Bronchial epithelial cell (primary cell): ENCODE measurements around the gene OR1I1. TPM values are rescaled to one million over a fixed set of nuclear protein-coding genes. Genes with fewer than 3 reads are reported as not detected.

Source experiments
- DNase-seq: peaks from one replicate; pipeline ENCODE4 v3.0.0-alpha.2; 2010; ENCODE audit warnings: low read depth
- FAIRE-seq: peaks from 2 replicates; lab custom pipeline; 2011; peaks lifted over from hg19 to GRCh38; lab: Jason Lieb, UNC
- H3K27me3 ChIP-seq: 2 replicates; pipeline ENCODE4 v1.5.1; 2011; ENCODE audit warnings: low read length; ENCODE audit not compliant: control insufficient read depth, insufficient read depth
- H3K36me3 ChIP-seq: 2 replicates; pipeline ENCODE4 v1.5.1; 2011; ENCODE audit warnings: low read length; ENCODE audit not compliant: control insufficient read depth, insufficient read depth
- H3K4me3 ChIP-seq: 2 replicates; pipeline ENCODE4 v1.5.1; 2011; ENCODE audit warnings: mild to moderate bottlenecking, low read depth, low read length, control low read depth
- CTCF ChIP-seq: IDR thresholded peaks from 2 replicates; pipeline ENCODE4 v1.5.1; 2011; ENCODE audit warnings: mild to moderate bottlenecking, moderate library complexity, low read length, control low read depth, inconsistent platforms; ENCODE audit not compliant: insufficient read depth, severe bottlenecking
- total RNA-seq: library from RNA; depleted of rRNA; stranded (reverse); fragments of >200 nt; gene quantifications from 2 replicates; pipeline ENCODE4 v1.2.1, GENCODE V29; 2014

The OR1I1 gene
- total RNA-seq, 1 donor from 2014 or later, result not detected

DNA sequence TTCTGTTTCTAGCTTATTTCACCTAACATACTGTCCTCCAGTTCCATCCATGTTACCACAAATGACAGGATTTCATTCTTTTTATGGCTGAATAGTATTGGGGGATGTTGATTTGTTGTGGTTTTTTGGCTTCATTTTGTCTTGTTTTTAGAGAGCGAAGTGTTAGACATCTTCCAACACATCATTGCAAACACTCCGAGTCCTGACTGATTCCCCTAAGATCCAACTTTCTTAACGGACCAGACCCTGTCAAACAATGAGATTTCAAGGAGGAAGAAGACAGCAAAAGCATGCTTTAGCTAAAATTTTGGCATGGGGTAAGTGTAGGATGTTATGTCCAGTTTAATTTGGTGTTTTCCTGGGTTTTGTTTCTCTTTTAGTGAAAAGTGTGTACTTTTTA lies 36.5 kb upstream of the OR1I1 start:
- no peak for TF ChIP-seq CTCF
- DNase-seq, result no peak
- no peaks in the 10 kb centered on the region for H3K27me3 ChIP-seq
- FAIRE-seq, result no peak
- H3K4me3 ChIP-seq, result no peak overlapping the region
- H3K36me3 ChIP-seq, result no peaks in the 10 kb centered on the region

DNA sequence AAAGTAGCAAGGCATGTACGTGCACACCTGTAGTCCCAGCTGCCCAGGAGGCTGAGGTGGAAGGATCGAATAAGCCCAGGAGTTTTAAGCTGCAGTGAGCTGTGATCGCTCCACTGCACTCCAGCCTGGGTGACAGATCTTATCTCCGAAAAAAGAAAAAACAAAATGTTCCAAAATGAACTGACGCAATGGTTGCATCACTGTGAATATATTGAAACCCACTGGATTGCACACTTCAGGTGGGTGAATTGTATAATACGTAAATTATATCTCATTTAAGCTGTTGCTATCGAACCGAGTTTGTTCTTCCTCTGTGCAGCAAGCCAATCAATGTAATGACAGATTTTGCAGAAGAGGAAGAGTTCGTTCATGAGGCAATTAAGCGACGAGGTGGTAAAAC lies 34.3 kb upstream of the OR1I1 start:
- no peak for DNase-seq
- H3K36me3 ChIP-seq, result no peaks in the 10 kb centered on the region
- TF ChIP-seq CTCF, result no peak
- H3K27me3 ChIP-seq, result no peaks in the 10 kb centered on the region
- H3K4me3 ChIP-seq, result no peak overlapping the region
- FAIRE-seq, result no peak

- DNase-seq (no peak), FAIRE-seq (no peak)
- H3K27me3 ChIP-seq, result no peaks in the 10 kb centered on the region
- H3K36me3 ChIP-seq, result no peaks in the 10 kb centered on the region
- H3K4me3 ChIP-seq, result no peak overlapping the region
- TF ChIP-seq CTCF, result no peak
Observed at GRCh38 chr19:15048128-15048527, 33.9 kb upstream of the OR1I1 start.

- FAIRE-seq (no peak), DNase-seq (no peak)
- Histone ChIP-seq H3K27me3 (no peaks in the 10 kb centered on the region), H3K4me3 (no peak within 1 kb of the TSS), H3K36me3 (no peaks in the 10 kb centered on the region)
- TF ChIP-seq CTCF, result no peak
Observed at GRCh38 chr19:15048885-15049541, 33.0 kb upstream of the OR1I1 start, which contains the start of gene CASP14. TSS of gene CASP14 (plus strand) at chr19:15049480. CDS start at chr19:15052252, 2,772 bp downstream.

GRCh38 chr19:15050639-15051038 lies 31.4 kb upstream of the OR1I1 start:
- DNase-seq, result no peak
- FAIRE-seq, result no peak

More at GRCh38 chr19:15050639-15051038, 31.4 kb upstream of the OR1I1 start:
- Histone ChIP-seq H3K4me3 (no peak overlapping the region), H3K27me3 (no peaks in the 10 kb centered on the region), H3K36me3 (no peaks in the 10 kb centered on the region)
- no peak for TF ChIP-seq CTCF
